HG02798 (cell line): ENCODE results near the gene DCAF10.
"Not testable (repeated sequence)": the region's sequence is repeated elsewhere in the genome, so short reads cannot be mapped to it uniquely, and the experiment has no call there.

Source experiments
- ATAC-seq: cut with Tn5 transposase; IDR thresholded peaks from one replicate; pipeline ENCODE4 v1.9.1; 2021; ENCODE audit warnings: mild to moderate bottlenecking; ENCODE audit not compliant: unreplicated experiment, poor library complexity

The DCAF10 gene

GRCh38 chr9:37800631-37801286 lies at the start of gene DCAF10:
DCAF10 (plus strand) TSS chr9:37800797; CDS start chr9:37800867, 70 bp downstream.
- ATAC-seq, result peak; percentile 83

- ATAC-seq, result no peak
Measured at GRCh38 chr9:37751186-37751585, 49.4 kb upstream of the DCAF10 start.

GRCh38 chr9:37751704-37752103 lies 48.9 kb upstream of the DCAF10 start:
- not testable (repeated sequence) for ATAC-seq

- ATAC-seq, result not testable (repeated sequence)
Measured at GRCh38 chr9:37752112-37752511, 48.5 kb upstream of the DCAF10 start.

- ATAC-seq, result no peak
Measured at GRCh38 chr9:37752642-37753488, 47.7 kb upstream of the DCAF10 start.

- ATAC-seq, result peak; percentile 81
Measured at GRCh38 chr9:37753489-37754190, 47.0 kb upstream of the DCAF10 start, which contains the start of gene TRMT10B. TRMT10B (plus strand) TSS chr9:37753805; CDS start chr9:37761932, 8,127 bp downstream.

GRCh38 chr9:37758747-37759146 lies 41.9 kb upstream of the DCAF10 start:
- no peak for ATAC-seq

- no peak for ATAC-seq
Measured at GRCh38 chr9:37760416-37761161, 40.0 kb upstream of the DCAF10 start.

GRCh38 chr9:37761511-37761910 lies 39.1 kb upstream of the DCAF10 start:
- ATAC-seq, result no peak

GRCh38 chr9:37765263-37765662 lies 35.3 kb upstream of the DCAF10 start:
- not testable (repeated sequence) for ATAC-seq

GRCh38 chr9:37769306-37769705 lies 31.3 kb upstream of the DCAF10 start:
- no peak for ATAC-seq

GRCh38 chr9:37769995-37770394 lies 30.6 kb upstream of the DCAF10 start:
- ATAC-seq, result no peak

- ATAC-seq, result no peak
Measured at GRCh38 chr9:37775216-37775919, 25.2 kb upstream of the DCAF10 start.

- ATAC-seq, result no peak
Measured at GRCh38 chr9:37776328-37776727, 24.3 kb upstream of the DCAF10 start.

- no peak for ATAC-seq
Measured at GRCh38 chr9:37778534-37778933, 22.1 kb upstream of the DCAF10 start.

- no peak for ATAC-seq
Measured at GRCh38 chr9:37784291-37784615, 16.3 kb upstream of the DCAF10 start.

- peak; percentile 96 for ATAC-seq
Measured at GRCh38 chr9:37784616-37785483, 15.7 kb upstream of the DCAF10 start, which contains the start of gene EXOSC3. EXOSC3 (minus strand) TSS chr9:37785064; CDS start chr9:37785044, 20 bp downstream.

GRCh38 chr9:37787059-37787458 lies 13.5 kb upstream of the DCAF10 start:
- no peak for ATAC-seq

GRCh38 chr9:37788332-37788731 lies 12.3 kb upstream of the DCAF10 start:
- no peak for ATAC-seq
